ENCODE results near the gene PNMA6E. TPM values are rescaled to one million over a fixed set of nuclear protein-coding genes. Genes with fewer than 3 reads are reported as not detected.
"Not testable (repeated sequence)": the region's sequence is repeated elsewhere in the genome, so short reads cannot be mapped to it uniquely, and the experiment has no call there.

The PNMA6E gene
- total RNA-seq, 3 donors from 2014 or later: not detected

DNA sequence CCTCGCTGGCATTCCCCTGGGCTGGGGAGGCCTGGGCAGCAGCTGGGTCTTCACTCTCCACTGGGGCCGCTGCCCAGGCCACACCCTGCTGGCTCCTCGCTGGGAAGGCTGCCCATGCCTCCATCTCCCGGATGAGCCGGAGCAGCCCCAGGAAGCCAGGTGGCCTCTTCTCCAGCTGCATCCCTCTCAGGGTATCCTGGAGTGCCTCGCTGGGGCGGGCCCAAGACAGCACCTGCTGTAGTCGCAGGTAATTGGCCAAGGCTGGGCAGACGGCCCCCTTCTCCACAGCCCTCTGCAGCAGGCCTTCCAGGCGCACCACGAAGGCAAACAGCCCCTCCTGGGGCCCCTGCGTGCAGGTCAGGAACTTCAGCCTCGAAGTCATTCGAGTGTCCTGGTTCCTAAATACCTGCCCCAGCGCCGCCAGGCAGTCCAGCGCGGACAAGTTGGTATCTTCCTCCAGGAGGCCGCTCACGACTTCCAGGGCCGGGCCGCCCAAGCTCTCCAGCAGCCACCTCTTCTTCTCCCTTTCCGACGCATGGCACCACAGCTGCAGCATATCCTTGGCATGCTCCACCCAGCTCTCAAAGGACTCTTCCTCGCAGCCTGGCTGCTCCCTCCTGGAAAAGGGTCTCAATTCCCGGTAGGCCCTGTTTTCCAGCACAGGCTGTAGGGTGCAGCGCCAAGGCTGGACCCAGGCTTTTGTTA lies 3.7 kb downstream of the PNMA6E start:
- Histone ChIP-seq H3K4me1 (ENCODE audit: low read depth) (no peaks in the 10 kb centered on the region), H3K36me3 (ENCODE audit: low read depth) (no peaks in the 10 kb centered on the region), H3K4me3 (no peak overlapping the region), H3K9me3 (no peaks in the 10 kb centered on the region)
- DNase-seq (no peak), ATAC-seq (no peak)
- TF ChIP-seq, protein P1, sequence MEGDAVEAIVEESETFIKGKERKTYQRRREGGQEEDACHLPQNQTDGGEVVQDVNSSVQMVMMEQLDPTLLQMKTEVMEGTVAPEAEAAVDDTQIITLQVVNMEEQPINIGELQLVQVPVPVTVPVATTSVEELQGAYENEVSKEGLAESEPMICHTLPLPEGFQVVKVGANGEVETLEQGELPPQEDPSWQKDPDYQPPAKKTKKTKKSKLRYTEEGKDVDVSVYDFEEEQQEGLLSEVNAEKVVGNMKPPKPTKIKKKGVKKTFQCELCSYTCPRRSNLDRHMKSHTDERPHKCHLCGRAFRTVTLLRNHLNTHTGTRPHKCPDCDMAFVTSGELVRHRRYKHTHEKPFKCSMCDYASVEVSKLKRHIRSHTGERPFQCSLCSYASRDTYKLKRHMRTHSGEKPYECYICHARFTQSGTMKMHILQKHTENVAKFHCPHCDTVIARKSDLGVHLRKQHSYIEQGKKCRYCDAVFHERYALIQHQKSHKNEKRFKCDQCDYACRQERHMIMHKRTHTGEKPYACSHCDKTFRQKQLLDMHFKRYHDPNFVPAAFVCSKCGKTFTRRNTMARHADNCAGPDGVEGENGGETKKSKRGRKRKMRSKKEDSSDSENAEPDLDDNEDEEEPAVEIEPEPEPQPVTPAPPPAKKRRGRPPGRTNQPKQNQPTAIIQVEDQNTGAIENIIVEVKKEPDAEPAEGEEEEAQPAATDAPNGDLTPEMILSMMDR (IDR thresholded peaks at IDR 0.05): no peak
- intact Hi-C loops (cut with DNase I, micrococcal nuclease): no loop called here

DNA sequence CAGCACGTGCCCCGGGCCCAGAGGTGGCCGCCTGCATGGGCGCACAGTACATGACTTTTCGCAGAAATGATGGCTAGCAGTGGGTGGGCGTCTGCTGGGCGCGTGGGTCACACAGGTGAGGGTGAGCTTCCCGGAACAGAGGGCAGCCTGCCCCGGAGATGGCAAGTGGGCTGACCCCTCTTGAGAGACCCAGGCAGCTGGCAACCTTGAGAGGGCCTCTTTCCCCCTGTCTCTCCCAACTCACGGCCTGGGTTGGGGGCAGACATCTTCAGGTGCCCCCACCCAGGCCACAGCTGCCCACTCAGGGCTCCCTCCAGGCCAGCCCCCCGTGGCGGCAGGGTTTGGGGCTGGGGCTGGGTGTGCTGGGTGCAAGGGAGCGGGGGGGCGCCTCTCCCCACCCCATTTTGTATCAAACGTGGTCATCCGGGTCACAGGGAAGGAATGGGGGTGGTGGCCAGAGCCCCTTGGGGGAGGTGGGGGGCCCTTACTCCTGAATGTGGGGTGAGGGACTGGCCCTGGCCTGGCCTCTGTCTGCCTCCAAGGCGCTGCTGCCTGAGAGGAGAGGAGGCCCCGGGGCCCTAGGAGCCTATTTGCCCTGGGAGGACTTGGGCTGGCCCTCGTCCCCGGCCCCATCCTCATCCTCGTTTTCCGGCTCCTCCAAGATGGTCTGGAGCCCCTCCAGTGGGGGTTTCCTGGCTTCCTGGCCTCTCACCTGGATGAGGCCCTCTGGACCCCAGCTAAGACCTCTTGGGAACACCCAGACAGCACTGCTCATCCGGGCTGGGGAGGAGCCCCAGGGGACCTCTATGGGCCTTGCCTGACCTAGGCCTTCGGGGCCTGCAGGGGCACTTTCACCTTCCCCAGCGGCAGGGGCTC lies 4.6 kb downstream of the PNMA6E start:
- Histone ChIP-seq H3K4me3 (no peak overlapping the region), H3K36me3 (ENCODE audit: low read depth) (no peaks in the 10 kb centered on the region), H3K4me1 (ENCODE audit: low read depth) (no peaks in the 10 kb centered on the region), H3K9me3 (no peaks in the 10 kb centered on the region)
- TF ChIP-seq, protein P1 (IDR thresholded peaks at IDR 0.05): no peak
- DNase-seq (no peak), ATAC-seq (no peak)
- intact Hi-C loops (cut with DNase I, micrococcal nuclease): no loop called here

DNA sequence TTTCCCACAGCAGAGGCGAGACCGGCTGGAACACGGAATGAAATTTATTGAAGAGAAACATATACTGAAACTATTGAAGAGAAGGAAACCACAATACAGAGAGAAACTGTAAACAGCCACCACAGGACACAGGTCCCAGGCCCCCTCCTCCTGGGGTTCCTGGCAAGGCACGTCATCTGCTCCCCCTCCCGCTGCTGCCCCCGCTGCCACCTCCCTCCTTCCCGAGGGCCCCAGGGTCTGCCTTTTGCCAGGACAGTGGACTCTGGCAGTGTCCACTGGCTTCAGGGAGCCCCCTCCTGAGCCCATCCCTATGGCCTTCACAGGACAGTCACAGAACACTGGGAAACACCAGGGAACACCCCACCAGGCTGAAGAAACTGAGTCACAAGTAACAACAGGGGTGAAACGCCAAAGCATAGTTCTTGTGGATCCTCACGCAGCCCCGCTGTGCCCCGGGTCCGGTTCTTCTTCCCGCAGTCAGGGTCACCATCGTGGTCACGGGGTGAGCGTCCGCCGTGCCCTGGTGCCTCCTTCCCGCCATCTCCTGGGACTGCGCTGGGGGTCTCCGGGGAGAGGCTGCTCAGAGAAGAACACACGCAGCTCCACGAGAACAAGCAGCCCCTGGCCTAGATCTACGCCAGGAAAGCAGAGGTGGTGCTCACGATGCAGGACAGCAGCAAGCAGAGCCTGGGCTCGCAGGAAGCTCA lies 5.4 kb downstream of the PNMA6E start:
- peak in 1 of 3 donors; percentile 6 for DNase-seq
- intact Hi-C loops (cut with DNase I, micrococcal nuclease): no loop called here

DNA sequence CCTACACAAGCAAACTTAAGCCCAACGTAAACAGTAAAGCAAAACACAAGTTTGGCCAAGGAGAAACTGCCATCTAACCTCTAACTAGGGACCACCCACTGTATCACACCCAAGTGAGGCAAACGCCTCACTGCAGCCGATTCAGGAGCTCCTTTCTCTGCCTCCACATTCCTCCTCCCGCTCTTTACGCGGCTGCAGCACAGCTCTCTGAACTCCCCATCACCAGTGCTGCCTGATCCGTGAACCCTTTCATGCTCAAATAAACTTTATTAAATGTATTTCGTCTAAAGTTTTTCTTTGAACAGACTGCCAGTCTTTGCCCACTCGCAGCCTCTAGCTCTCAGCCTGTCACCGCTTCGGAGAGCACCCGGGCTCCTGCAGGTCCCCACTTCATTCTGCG lies 6.5 kb downstream of the PNMA6E start:
- H3K4me1 ChIP-seq (ENCODE audit: low read depth): no peaks in the 10 kb centered on the region
- TF ChIP-seq, protein P1 (IDR thresholded peaks at IDR 0.05): no peak
- no peak for DNase-seq
- H3K4me3 ChIP-seq: no peak overlapping the region
- no peaks in the 10 kb centered on the region for H3K36me3 ChIP-seq (ENCODE audit: low read depth)
- no peaks in the 10 kb centered on the region for H3K9me3 ChIP-seq
- ATAC-seq: no peak
- intact Hi-C loops (cut with DNase I, micrococcal nuclease): no loop called here

More for the DNA sequence above, 5.4 kb downstream of the PNMA6E start:
- Histone ChIP-seq H3K36me3 (ENCODE audit: low read depth) (no peaks in the 10 kb centered on the region), H3K9me3 (no peaks in the 10 kb centered on the region), H3K4me3 (no peak overlapping the region), H3K4me1 (ENCODE audit: low read depth) (no peaks in the 10 kb centered on the region)
- TF ChIP-seq, protein P1 (IDR thresholded peaks at IDR 0.05): no peak
- ATAC-seq: no peak

DNA sequence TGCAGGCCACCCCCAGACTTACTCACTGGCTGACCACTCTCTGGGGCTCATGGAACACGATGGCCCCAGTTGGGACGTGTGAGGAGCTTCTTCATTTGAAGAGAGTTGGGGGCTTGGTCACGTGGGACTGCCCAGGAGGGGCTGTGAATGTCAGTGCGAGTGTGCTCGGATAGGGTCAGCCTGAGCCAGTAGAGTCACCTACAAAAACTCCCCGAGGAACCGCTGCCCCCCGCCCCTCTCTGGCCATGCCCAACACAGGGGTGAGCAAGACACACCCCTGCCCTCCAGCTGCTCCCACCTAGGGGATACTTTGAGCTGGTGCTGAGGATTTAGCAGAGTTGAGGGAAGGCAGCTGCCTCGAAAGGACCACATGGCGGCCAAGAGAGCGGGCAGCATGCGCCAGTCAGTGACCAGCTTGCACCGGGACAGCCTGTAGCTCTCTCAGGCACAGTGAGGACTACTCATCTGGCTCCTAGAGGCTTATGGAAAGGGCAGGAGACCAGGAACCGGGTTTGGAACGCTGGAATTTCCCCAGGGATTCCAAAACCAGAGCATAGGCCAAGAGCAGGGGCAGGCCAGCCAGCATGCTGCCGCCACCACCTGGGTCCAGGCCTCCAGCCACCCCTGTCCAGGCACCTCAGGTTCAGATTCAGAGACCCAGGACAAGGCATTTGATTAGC lies 8.4 kb downstream of the PNMA6E start:
- intact Hi-C loops (cut with DNase I, micrococcal nuclease): no loop called here
- Histone ChIP-seq H3K36me3 (ENCODE audit: low read depth) (no peaks in the 10 kb centered on the region), H3K4me3 (no peak overlapping the region), H3K4me1 (ENCODE audit: low read depth) (no peaks in the 10 kb centered on the region), H3K9me3 (no peaks in the 10 kb centered on the region)
- TF ChIP-seq, protein P1 (IDR thresholded peaks at IDR 0.05): no peak
- DNase-seq (no peak), ATAC-seq (no peak)

DNA sequence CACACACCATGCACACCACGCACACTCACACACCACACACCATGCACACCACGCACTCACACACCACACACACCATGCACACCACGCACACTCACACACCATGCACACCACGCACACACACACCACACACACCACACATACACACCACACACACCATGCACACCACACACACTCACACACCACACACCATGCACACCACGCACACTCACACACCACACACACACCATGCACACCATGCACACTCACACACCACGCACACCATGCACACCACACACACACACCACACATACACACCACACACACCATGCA lies 11.7 kb downstream of the PNMA6E start:
- H3K4me3 ChIP-seq; H3K4me1 ChIP-seq (ENCODE audit: low read depth); H3K36me3 ChIP-seq (ENCODE audit: low read depth); intact Hi-C loops (cut with DNase I, micrococcal nuclease); ATAC-seq; DNase-seq; H3K9me3 ChIP-seq: not testable (repeated sequence)
